Left ventricle myocardium inferior (tissue), 1 donor: ENCODE results near the gene PLA2G12A. TPM values are rescaled to one million over a fixed set of nuclear protein-coding genes. Genes with fewer than 3 reads are reported as not detected.

Experiments
- DNase-seq: peaks from one replicate; pipeline ENCODE4 v3.0.0-alpha.2; 2020
- H3K27ac ChIP-seq: fragments of 200-600 bp; replicated peaks from 2 replicates; pipeline ENCODE4 v1.8.0; 2021
- H3K27me3 ChIP-seq: fragments of 200-600 bp; 2 replicates; pipeline ENCODE4 v1.8.0; 2021; ENCODE audit warnings: low read depth
- H3K36me3 ChIP-seq: fragments of 200-600 bp; 2 replicates; pipeline ENCODE4 v1.8.0; 2021
- H3K4me1 ChIP-seq: fragments of 200-600 bp; 2 replicates; pipeline ENCODE4 v1.8.0; 2021
- H3K4me3 ChIP-seq: fragments of 200-600 bp; 2 replicates; pipeline ENCODE4 v1.8.0; 2021; ENCODE audit warnings: mild to moderate bottlenecking, moderate library complexity
- H3K9me3 ChIP-seq: fragments of 200-600 bp; replicated peaks from 2 replicates; pipeline ENCODE4 v1.8.0; 2021
- intact Hi-C: fragments of 100-400 bp; cut with micrococcal nuclease; formaldehyde crosslinking; loops from one replicate; pipeline ENCODE4 v1.11.0; 2022
- total RNA-seq: library from RNA; stranded (reverse); fragmentation: NEBNext Ultra II Directional; extraction: Animal tissue kit (Norgen Biotek cat#: 25700); gene quantifications from one replicate; pipeline ENCODE4 v1.2.1, GENCODE V29; 2021
- TF ChIP-seq, protein P1 (sequence below): fragments of 200-600 bp; IDR thresholded peaks from 2 replicates; pipeline ENCODE4 v1.8.0; 2021; ENCODE audit warnings: antibody characterized with exemption, mild to moderate bottlenecking, borderline replicate concordance
- donor health status: DM: no; HTN: yes; CAD: no; lungs with severe emphysema.

The PLA2G12A gene
- total RNA-seq, 1 donor from 2014 or later = 64.7 TPM

DNA sequence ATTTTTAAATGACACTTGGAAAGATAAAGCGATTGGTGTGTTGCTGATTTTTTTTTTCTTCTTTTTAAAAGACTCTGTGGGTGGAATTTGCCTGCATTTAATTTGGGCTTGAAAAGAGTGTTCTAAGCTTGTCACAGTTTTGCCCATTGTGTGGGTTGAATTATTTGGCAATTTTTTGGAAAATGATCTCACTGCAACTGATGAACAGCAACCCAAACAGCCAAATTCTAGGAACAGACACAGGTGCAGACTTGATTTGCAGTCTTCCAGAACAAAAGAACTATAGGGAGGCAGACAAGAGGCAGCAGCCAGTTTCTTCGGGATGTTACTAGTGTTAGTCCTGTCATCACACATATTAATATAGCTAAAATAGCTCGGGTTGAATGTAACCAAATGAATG lies 67.1 kb downstream of the PLA2G12A start:
- no peak overlapping the region for H3K27ac ChIP-seq
- no peaks in the 10 kb centered on the region for H3K9me3 ChIP-seq
- peaks cover 6% of the 10 kb centered on the region for H3K4me1 ChIP-seq
- no peaks in the 10 kb centered on the region for H3K36me3 ChIP-seq
- TF ChIP-seq, protein P1, sequence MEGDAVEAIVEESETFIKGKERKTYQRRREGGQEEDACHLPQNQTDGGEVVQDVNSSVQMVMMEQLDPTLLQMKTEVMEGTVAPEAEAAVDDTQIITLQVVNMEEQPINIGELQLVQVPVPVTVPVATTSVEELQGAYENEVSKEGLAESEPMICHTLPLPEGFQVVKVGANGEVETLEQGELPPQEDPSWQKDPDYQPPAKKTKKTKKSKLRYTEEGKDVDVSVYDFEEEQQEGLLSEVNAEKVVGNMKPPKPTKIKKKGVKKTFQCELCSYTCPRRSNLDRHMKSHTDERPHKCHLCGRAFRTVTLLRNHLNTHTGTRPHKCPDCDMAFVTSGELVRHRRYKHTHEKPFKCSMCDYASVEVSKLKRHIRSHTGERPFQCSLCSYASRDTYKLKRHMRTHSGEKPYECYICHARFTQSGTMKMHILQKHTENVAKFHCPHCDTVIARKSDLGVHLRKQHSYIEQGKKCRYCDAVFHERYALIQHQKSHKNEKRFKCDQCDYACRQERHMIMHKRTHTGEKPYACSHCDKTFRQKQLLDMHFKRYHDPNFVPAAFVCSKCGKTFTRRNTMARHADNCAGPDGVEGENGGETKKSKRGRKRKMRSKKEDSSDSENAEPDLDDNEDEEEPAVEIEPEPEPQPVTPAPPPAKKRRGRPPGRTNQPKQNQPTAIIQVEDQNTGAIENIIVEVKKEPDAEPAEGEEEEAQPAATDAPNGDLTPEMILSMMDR = no peak
- intact Hi-C loops = no loop called here
- no peak for DNase-seq
- no peak overlapping the region for H3K4me3 ChIP-seq
- H3K27me3 ChIP-seq = no peaks in the 10 kb centered on the region

DNA sequence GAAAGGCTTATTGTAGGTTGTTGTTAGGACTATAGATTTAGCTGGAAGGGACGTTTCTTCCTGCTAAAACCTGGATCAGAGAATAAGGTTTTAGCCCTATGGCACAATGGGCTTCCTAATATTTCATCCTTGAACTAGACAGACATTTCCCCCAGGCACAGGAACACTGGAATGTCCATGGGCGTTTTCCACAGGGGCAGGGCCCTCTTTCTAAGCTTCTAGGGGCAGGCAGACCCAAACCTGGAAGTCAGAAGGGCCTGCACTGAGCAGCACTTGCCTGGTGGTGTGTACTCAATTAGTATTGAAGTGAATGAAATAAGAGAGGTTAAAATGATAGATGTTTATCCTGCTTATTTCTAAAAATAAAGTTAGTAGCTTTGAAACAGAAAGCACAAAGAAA lies 67.8 kb downstream of the PLA2G12A start:
- Histone ChIP-seq H3K36me3 (no peaks in the 10 kb centered on the region), H3K4me3 (no peak overlapping the region), H3K9me3 (no peaks in the 10 kb centered on the region), H3K27me3 (no peaks in the 10 kb centered on the region), H3K4me1 (peaks cover 6% of the 10 kb centered on the region), H3K27ac (no peak overlapping the region)
- intact Hi-C loops = no loop called here
- DNase-seq = no peak
- TF ChIP-seq, protein P1 = no peak

Other genes starting within 250 kb of the PLA2G12A start
- 3.3 TPM for gene MCUB, start 169.8 kb downstream of the PLA2G12A start, total RNA-seq
- gene CASP6, start 26.6 kb downstream of the PLA2G12A start, total RNA-seq = 6.0 TPM
- gene CFI, start 71.9 kb upstream of the PLA2G12A start, total RNA-seq = 6.8 TPM
- 8.6 TPM for gene GAR1, start 85.7 kb upstream of the PLA2G12A start, total RNA-seq
- 0.19 TPM for gene RRH, start 97.9 kb upstream of the PLA2G12A start, total RNA-seq
- not detected for gene LRIT3, start 118.0 kb upstream of the PLA2G12A start, total RNA-seq
- 13.0 TPM for gene EGF, start 182.8 kb upstream of the PLA2G12A start, total RNA-seq